Dermis blood vessel endothelial cell (primary cell): Measurements from ENCODE around the gene BMPR2. TPM values are rescaled to one million over a fixed set of nuclear protein-coding genes. Genes with fewer than 3 reads are reported as not detected.
"Not testable (repeated sequence)": the region's sequence is repeated elsewhere in the genome, so short reads cannot be mapped to it uniquely, and the experiment has no call there.

Experiments
- DNase-seq: peaks from one replicate; pipeline ENCODE4 v3.0.0; 2010
- total RNA-seq: library from RNA; depleted of rRNA; stranded (reverse); fragments of >200 nt; gene quantifications from 2 replicates; pipeline ENCODE4 v1.2.3, GENCODE V29; 2014

The BMPR2 gene
- total RNA-seq, 1 donor from 2014 or later, result 50.9 TPM

DNA sequence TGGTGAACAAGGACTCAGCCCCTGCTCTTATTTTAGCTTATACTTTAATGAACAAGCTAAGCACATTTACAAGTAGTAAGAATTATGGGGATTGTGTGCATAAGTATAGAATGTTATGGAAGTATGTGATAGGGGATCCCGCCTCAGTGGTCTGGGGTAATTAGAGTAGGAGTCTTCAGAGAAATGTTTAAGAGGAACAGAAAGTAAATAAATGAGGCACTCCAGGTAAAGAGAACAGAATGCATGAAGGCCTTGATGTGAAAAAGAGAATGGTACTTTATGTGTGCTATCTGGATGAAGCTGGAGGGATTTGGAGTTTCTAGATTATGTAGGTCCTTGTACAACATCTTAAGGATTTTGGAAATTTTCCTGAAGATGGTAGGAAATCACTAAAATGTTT lies 76.6 kb downstream of the BMPR2 start:
- no peak for DNase-seq

DNA sequence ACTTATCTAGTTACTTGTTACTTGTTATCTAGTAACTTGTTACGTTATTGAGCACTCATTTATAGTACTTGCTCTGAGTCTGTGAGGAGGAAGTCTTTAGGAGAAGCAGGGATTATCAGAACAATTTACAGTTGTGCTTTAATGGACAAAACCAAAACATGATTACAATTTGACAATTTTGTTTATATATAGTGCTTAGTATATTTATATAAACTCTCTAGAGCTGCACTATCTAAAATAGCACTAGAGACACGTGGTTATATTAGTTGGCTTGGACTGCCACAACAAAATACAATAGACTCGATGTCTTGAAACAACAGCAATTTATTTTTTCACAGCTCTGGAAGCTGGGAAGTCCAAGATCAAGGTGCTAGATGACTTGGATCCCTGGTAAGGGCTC lies 78.4 kb downstream of the BMPR2 start:
- no peak for DNase-seq

DNA sequence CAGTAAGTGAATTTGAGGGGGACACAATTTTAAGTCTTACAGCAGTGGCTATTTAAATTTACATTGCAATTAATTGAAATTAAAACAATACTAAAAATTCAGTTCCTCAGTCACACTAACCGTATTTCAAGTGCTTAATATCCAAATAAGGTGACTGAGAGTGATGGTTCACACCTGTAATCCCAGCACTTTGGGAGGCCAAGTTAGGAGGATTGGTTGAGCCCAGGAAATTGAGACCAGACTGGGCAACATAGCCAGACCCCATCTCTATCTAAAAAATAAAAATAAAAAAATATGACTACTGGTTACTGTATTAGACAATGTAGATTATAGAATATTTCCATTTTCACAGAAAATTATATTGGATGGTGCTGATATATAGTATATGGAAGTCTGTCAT lies 79.0 kb downstream of the BMPR2 start:
- no peak for DNase-seq

- DNase-seq, result no peak
These were observed 84.0 kb downstream of the BMPR2 start for GRCh38 chr2:202460119-202460518.

GRCh38 chr2:202479090-202479489 lies 103.0 kb downstream of the BMPR2 start:
- DNase-seq, result no peak

- no peak for DNase-seq
These were observed 103.5 kb downstream of the BMPR2 start for GRCh38 chr2:202479610-202480009.

GRCh38 chr2:202486351-202486750 lies 110.2 kb downstream of the BMPR2 start:
- DNase-seq, result no peak

DNA sequence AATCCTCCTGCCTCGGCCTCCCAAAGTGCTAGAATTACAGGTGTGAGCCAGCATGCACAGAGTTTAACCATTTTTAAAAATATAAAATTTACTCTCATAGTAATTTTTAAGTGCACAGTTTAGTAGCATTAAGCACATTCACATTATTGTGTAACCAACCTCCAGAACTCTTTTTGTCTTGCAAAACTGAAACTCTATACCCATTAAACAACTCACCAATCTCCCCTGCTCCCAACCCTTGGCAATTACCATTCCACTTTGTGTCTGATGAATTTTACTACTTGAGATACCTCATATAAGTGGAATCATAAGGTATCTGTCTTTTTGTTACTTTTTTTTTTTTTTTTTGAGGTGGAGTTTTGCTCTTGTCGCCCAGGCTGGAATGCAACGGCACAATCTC lies 112.5 kb downstream of the BMPR2 start:
- DNase-seq, result no peak

DNA sequence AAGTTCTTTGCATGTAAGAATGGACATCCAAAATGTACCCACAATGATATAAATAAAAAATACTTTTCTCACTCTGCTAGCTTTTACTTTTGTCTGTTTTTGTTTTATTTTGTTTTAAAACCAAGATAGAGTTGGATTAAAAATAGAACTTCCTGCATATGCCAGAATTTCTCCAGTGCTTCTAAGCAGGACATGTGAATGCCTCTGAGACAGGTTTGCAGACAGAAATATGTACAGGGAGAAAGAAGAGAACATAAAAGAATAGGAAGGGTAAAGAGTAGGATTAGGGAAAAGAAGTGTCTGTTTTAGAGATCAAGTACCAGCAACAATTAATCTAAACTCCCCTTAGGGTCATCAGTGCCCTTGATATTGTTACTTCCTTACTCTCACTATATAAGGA lies 114.4 kb downstream of the BMPR2 start:
- no peak for DNase-seq

- no peak for DNase-seq
These were observed 115.4 kb downstream of the BMPR2 start for GRCh38 chr2:202491514-202491913.

GRCh38 chr2:202494300-202495229 lies 118.4 kb downstream of the BMPR2 start:
- DNase-seq, result peak; percentile 79

DNA sequence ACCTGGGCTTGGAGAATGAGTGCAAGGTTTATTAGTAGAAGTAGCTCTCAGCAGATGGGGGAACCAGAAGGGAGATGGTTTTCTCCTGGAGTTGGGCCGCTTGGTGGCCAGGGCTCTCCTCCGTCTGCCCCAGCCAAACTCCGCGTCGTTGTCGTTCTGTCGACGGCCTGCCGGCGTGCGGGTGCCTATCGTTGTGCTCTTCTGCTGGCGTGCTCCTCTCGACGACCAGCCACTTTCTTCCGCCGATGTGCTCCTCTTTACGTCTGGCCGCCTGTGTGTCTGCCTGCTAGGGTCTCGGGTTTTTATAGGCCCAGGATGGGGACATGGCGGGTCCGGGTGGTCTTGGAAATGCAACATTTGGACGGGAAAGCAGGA lies 119.1 kb downstream of the BMPR2 start:
- DNase-seq, result no peak

DNA sequence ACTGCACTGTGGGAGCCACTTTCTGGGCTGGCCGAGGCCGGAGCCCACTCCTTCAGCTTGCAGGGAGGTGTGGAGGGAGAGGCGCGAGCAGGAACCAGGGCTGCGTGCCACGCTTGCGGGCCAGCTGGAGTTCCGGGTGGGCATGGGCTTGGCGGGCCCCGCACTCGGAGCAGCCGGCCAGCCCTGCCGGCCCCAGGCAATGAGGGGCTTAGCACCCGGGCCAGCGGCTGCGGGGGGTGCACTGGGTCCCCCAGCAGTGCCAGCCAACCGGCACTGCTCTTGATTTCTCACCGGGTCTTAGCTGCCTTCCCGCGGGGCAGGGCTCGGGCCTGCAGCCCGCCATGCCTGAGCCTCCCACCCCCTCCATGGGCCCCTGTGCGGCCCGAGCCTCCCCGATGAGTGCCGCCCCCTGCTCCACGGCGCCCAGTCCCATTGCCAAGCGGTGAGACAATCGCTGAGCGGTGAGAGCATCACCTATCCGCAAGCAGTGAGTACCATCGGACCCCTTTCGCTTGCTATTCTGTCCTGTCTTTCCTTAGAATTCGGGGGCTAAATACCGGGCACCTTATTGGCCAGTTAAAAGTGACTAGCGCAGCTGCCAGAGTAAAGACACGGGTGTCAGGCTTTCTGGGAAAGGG lies 120.8 kb downstream of the BMPR2 start:
- not testable (repeated sequence) for DNase-seq

DNA sequence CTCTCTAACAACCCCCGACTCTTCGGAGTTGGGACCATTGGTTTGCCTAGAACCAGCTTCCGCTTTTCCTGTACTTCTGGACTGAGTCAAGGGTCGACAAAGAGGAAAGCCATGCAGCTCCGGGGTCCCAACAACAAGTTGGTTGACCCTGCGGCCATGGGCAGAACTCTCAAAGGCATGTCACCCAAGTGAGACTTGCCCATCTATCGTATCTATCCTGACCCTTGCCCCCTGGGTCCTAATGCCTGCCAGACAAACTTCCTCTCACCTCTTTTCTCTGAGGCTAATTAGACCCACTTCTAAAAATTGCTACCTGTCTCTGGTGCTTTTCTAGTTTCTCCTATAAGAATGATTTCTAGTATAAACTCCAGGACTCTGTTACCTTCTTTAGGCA lies 121.3 kb downstream of the BMPR2 start:
- not testable (repeated sequence) for DNase-seq

GRCh38 chr2:202499841-202500240 lies 123.7 kb downstream of the BMPR2 start:
- DNase-seq, result not testable (repeated sequence)

DNA sequence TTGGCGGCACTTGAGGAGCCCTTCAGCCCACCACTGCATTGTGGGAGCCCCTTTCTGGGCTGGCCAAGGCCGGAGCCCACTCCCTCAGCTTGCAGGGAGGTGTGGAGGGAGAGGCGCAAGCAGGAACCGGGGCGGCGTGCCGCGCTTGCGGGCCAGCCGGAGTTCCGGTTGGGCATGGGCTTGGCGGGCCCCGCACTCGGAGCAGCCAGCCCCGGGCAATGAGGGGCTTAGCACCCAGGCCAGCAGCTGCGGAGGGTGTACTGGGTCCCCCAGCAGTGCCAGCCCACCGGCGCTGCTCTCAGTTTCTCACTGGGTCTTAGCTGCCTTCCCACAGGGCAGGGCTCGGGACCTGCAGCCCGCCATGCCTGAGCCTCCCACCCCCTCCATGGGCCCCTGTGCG lies 127.1 kb downstream of the BMPR2 start:
- not testable (repeated sequence) for DNase-seq

- DNase-seq, result no peak
These were observed 132.6 kb downstream of the BMPR2 start for GRCh38 chr2:202508686-202509085.

- no peak for DNase-seq
These were observed 134.8 kb downstream of the BMPR2 start for GRCh38 chr2:202510911-202511310.

DNA sequence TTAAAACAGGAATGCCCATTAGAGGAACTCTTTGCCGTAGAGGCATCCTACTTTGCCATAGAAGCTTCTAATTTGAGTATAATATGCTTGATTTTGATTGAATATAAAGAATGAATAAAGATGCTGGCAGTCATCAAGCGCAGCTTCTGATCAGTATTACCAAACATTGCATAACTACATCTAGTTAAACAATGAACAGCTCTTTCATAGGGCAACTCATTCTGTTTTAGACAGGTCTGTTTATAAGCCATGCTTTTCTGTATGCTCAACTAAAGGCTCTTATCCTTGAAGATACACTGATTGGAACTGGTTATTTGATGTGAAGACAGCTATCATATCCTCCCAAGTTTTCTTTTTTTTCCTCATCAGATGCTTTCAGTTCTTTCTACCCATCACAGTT lies 136.0 kb downstream of the BMPR2 start:
- no peak for DNase-seq

DNA sequence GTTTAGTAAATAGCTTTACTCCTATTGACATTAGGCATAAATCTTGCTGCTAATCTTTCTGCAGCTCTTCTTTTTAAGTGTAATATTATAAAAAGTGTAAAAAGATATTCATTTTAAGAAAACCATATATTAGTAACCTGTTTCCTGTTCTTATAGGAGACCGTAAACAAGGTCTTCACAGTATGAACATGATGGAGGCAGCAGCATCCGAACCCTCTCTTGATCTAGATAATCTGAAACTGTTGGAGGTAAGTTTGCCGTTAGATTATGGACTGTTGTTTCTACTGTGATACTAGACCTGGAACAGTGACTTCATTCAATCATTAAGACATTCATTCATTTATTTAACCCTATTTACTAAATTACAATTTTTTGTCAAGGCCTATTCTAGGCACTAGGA lies 138.6 kb downstream of the BMPR2 start:
- DNase-seq, result no peak

DNA sequence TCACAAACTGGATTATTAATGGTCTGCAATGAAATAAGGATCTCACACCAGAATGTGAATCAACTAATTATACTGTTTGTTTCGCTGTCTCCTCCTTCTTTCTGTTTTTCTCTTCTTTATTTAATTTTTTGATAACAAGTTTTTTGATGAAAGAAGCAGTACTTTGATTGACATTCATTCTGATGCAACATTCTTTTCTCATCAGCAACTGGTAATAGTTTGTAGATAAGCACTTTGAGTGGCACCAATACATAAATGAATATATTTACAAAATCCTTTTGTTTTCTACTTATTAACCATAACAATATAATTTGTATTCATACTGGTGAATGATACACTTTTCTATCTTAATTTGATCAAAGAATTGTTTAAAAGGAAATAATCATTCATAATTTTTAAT lies 143.3 kb downstream of the BMPR2 start:
- DNase-seq, result no peak

- no peak for DNase-seq
These were observed 145.3 kb downstream of the BMPR2 start for GRCh38 chr2:202521470-202521869.

GRCh38 chr2:202529389-202529788 lies 153.3 kb downstream of the BMPR2 start:
- peak; percentile 36 for DNase-seq

- DNase-seq, result no peak
These were observed 153.9 kb downstream of the BMPR2 start for GRCh38 chr2:202530038-202530437.
